Mesendoderm (in vitro differentiated cells): Measurements from ENCODE around the gene SLC35F1.

Source experiments
- DNase-seq: peaks from one replicate; pipeline ENCODE4 v3.0.0; 2013
- H2AK5ac ChIP-seq: 2 replicates; pipeline ENCODE4 v1.6.1; 2013; ENCODE audit warnings: low read length, inconsistent platforms
- H2BK120ac ChIP-seq: 2 replicates; pipeline ENCODE4 v1.6.1; 2013; ENCODE audit warnings: low read depth, mild to moderate bottlenecking, low read length, moderate library complexity, mixed read lengths
- H2BK15ac ChIP-seq: replicated peaks from 2 replicates; pipeline ENCODE4 v1.6.1; 2013; ENCODE audit warnings: low read depth, mild to moderate bottlenecking, moderate library complexity
- H2BK5ac ChIP-seq: 2 replicates; pipeline ENCODE4 v1.6.1; 2013; ENCODE audit warnings: low read length, inconsistent platforms
- H3K18ac ChIP-seq: 2 replicates; pipeline ENCODE4 v1.6.1; 2013; ENCODE audit warnings: mild to moderate bottlenecking, low read length, mixed read lengths
- H3K23ac ChIP-seq: one replicate; pipeline ENCODE4 v1.6.1; 2013; ENCODE audit warnings: low read length
- H3K27ac ChIP-seq: 2 replicates; pipeline ENCODE4 v1.5.1; 2013; ENCODE audit warnings: low read depth, mild to moderate bottlenecking, inconsistent platforms, low read length, moderate library complexity
- H3K27me3 ChIP-seq: 2 replicates; pipeline ENCODE4 v1.6.1; 2013; ENCODE audit warnings: low read length, control low read depth, mild to moderate bottlenecking, inconsistent platforms; ENCODE audit not compliant: insufficient read depth, poor library complexity
- H3K36me3 ChIP-seq: 2 replicates; pipeline ENCODE4 v1.6.1; 2013; ENCODE audit warnings: low read length, inconsistent platforms; ENCODE audit not compliant: control insufficient read depth, insufficient read depth
- H3K4ac ChIP-seq: one replicate; pipeline ENCODE4 v1.6.1; 2013; ENCODE audit warnings: low read depth, mild to moderate bottlenecking, low read length, moderate library complexity
- H3K4me1 ChIP-seq: 2 replicates; pipeline ENCODE4 v1.6.1; 2013; ENCODE audit warnings: low read depth, low read length, inconsistent platforms; ENCODE audit not compliant: control insufficient read depth
- H3K4me2 ChIP-seq: 2 replicates; pipeline ENCODE4 v1.6.1; 2013; ENCODE audit warnings: low read length
- H3K4me3 ChIP-seq: 2 replicates; pipeline ENCODE4 v1.5.1; 2013; ENCODE audit warnings: mild to moderate bottlenecking, low read length
- H3K56ac ChIP-seq: one replicate; pipeline ENCODE4 v1.6.1; 2013; ENCODE audit warnings: low read length
- H3K79me1 ChIP-seq: 2 replicates; pipeline ENCODE4 v1.6.1; 2013; ENCODE audit warnings: low read length, inconsistent platforms
- H3K79me2 ChIP-seq: 2 replicates; pipeline ENCODE4 v1.6.1; 2013; ENCODE audit warnings: mild to moderate bottlenecking, low read length; ENCODE audit not compliant: control insufficient read depth, insufficient read depth
- H3K9ac ChIP-seq: 2 replicates; pipeline ENCODE4 v1.6.1; 2013; ENCODE audit warnings: low read length, inconsistent platforms
- H4K5ac ChIP-seq: one replicate; pipeline ENCODE4 v1.6.1; 2013; ENCODE audit warnings: low read length
- H4K8ac ChIP-seq: one replicate; pipeline ENCODE4 v1.6.1; 2013; ENCODE audit warnings: low read depth, mild to moderate bottlenecking, control low read depth, low read length, moderate library complexity
- WGBS: extraction: QIAGEN DNeasy Blood & Tissue Kit; methylation state at CpG from one replicate; pipeline ENCODE4 v1.1.7; 2013; ENCODE audit warnings: low lambda C conversion rate, missing lambda C conversion rate; ENCODE audit not compliant: insufficient coverage; ENCODE audit errors: extremely low coverage; 5-methylcytosine and 5-hydroxymethylcytosine counted together

SLC35F1 gene

GRCh38 chr6:118198746-118199145, 291.7 kb downstream of the SLC35F1 start:
- H3K27me3 ChIP-seq = no peaks in the 10 kb centered on the region
- no peak overlapping the region for H3K4me2 ChIP-seq
- no peak overlapping the region for H4K8ac ChIP-seq
- H3K56ac ChIP-seq = no peak overlapping the region
- H3K79me1 ChIP-seq = no peaks in the 10 kb centered on the region
- no peak overlapping the region for H2BK120ac ChIP-seq
- H3K18ac ChIP-seq = peak overlapping the region; percentile 28
- no peak overlapping the region for H3K4me3 ChIP-seq
- no peaks in the 10 kb centered on the region for H3K36me3 ChIP-seq
- no peak overlapping the region for H3K9ac ChIP-seq
- H2BK5ac ChIP-seq = no peak overlapping the region
- H4K5ac ChIP-seq = no peak overlapping the region
- no peak for DNase-seq
- no peak overlapping the region for H3K23ac ChIP-seq
- H3K4me1 ChIP-seq = no peaks in the 10 kb centered on the region
- WGBS = no CpG with 5 or more reads among the region's 1 CpG
- H3K27ac ChIP-seq = no peak overlapping the region
- no peak overlapping the region for H2BK15ac ChIP-seq
- H3K79me2 ChIP-seq = no peaks in the 10 kb centered on the region
- no peak overlapping the region for H3K4ac ChIP-seq
- no peak overlapping the region for H2AK5ac ChIP-seq

- H3K79me1 ChIP-seq = no peaks in the 10 kb centered on the region
- WGBS = no CpG with 5 or more reads among the region's 1 CpG
- DNase-seq = no peak
Measured at GRCh38 chr6:118200160-118200559, 293.1 kb downstream of the SLC35F1 start.

GRCh38 chr6:118202517-118202916, 295.5 kb downstream of the SLC35F1 start:
- H2AK5ac ChIP-seq = no peak overlapping the region
- H3K23ac ChIP-seq = no peak overlapping the region
- H2BK5ac ChIP-seq = no peak overlapping the region
- no peaks in the 10 kb centered on the region for H3K36me3 ChIP-seq
- H3K4me2 ChIP-seq = no peak overlapping the region
- no peak overlapping the region for H3K9ac ChIP-seq
- no peak overlapping the region for H3K56ac ChIP-seq
- no peak overlapping the region for H2BK15ac ChIP-seq
- no peak overlapping the region for H4K8ac ChIP-seq
- no peak overlapping the region for H2BK120ac ChIP-seq
- no peak overlapping the region for H3K4ac ChIP-seq
- no peak overlapping the region for H4K5ac ChIP-seq
- no peak overlapping the region for H3K4me3 ChIP-seq
- no peaks in the 10 kb centered on the region for H3K79me2 ChIP-seq
- no peak overlapping the region for H3K27ac ChIP-seq
- H3K27me3 ChIP-seq = no peaks in the 10 kb centered on the region
- no CpG with 5 or more reads among the region's 1 CpG for WGBS
- H3K79me1 ChIP-seq = no peaks in the 10 kb centered on the region
- DNase-seq = no peak
- H3K4me1 ChIP-seq = peaks cover 3% of the 10 kb centered on the region
- H3K18ac ChIP-seq = no peak overlapping the region

More at GRCh38 chr6:118200160-118200559, 293.1 kb downstream of the SLC35F1 start:
- Histone ChIP-seq H3K9ac (no peak overlapping the region), H3K23ac (no peak overlapping the region), H2BK120ac (no peak overlapping the region), H3K27me3 (no peaks in the 10 kb centered on the region), H3K18ac (no peak overlapping the region), H3K56ac (no peak overlapping the region), H3K4me3 (no peak overlapping the region), H2BK15ac (no peak overlapping the region), H3K36me3 (no peaks in the 10 kb centered on the region), H3K79me2 (no peaks in the 10 kb centered on the region), H3K4me2 (no peak overlapping the region), H2AK5ac (no peak overlapping the region), H3K4ac (no peak overlapping the region), H3K4me1 (no peaks in the 10 kb centered on the region), H4K8ac (no peak overlapping the region), H4K5ac (no peak overlapping the region), H3K27ac (no peak overlapping the region), H2BK5ac (no peak overlapping the region)

- no peaks in the 10 kb centered on the region for H3K36me3 ChIP-seq
- H3K23ac ChIP-seq = no peak overlapping the region
- peaks cover 3% of the 10 kb centered on the region for H3K4me1 ChIP-seq
- no peak overlapping the region for H3K4me3 ChIP-seq
- H3K4ac ChIP-seq = no peak overlapping the region
- no peak overlapping the region for H4K5ac ChIP-seq
- H3K79me2 ChIP-seq = no peaks in the 10 kb centered on the region
- H2BK5ac ChIP-seq = no peak overlapping the region
- no peak overlapping the region for H3K4me2 ChIP-seq
- no peaks in the 10 kb centered on the region for H3K27me3 ChIP-seq
- H3K56ac ChIP-seq = no peak overlapping the region
- no peaks in the 10 kb centered on the region for H3K79me1 ChIP-seq
- H4K8ac ChIP-seq = no peak overlapping the region
- no peak for DNase-seq
- no peak overlapping the region for H3K27ac ChIP-seq
- no peak overlapping the region for H3K18ac ChIP-seq
- no peak overlapping the region for H2BK15ac ChIP-seq
- H2AK5ac ChIP-seq = no peak overlapping the region
- no peak overlapping the region for H3K9ac ChIP-seq
- H2BK120ac ChIP-seq = no peak overlapping the region
Measured at GRCh38 chr6:118203545-118203944, 296.5 kb downstream of the SLC35F1 start.

- Histone ChIP-seq H3K23ac (no peak overlapping the region), H3K79me2 (no peaks in the 10 kb centered on the region), H3K56ac (no peak overlapping the region), H3K79me1 (no peaks in the 10 kb centered on the region), H3K4me3 (no peak overlapping the region), H2BK120ac (no peak overlapping the region), H2BK15ac (no peak overlapping the region), H3K9ac (no peak overlapping the region), H3K18ac (no peak overlapping the region), H2BK5ac (no peak overlapping the region), H3K27ac (no peak overlapping the region), H3K27me3 (no peaks in the 10 kb centered on the region), H4K5ac (no peak overlapping the region), H3K4ac (no peak overlapping the region), H3K4me2 (no peak overlapping the region), H3K4me1 (peaks cover 5% of the 10 kb centered on the region), H4K8ac (no peak overlapping the region), H3K36me3 (no peaks in the 10 kb centered on the region), H2AK5ac (no peak overlapping the region)
- WGBS = no CpG with 5 or more reads among the region's 1 CpG
- no peak for DNase-seq
Measured at GRCh38 chr6:118206221-118206620, 299.2 kb downstream of the SLC35F1 start.

- no peak overlapping the region for H2BK5ac ChIP-seq
- H3K4me2 ChIP-seq = no peak overlapping the region
- H2BK120ac ChIP-seq = no peak overlapping the region
- DNase-seq = no peak
- WGBS = no CpG with 5 or more reads among the region's 10 CpGs
- no peak overlapping the region for H3K56ac ChIP-seq
- no peak overlapping the region for H3K18ac ChIP-seq
- no peaks in the 10 kb centered on the region for H3K27me3 ChIP-seq
- peaks cover 5% of the 10 kb centered on the region for H3K4me1 ChIP-seq
- no peak overlapping the region for H3K23ac ChIP-seq
- H3K27ac ChIP-seq = no peak overlapping the region
- H2BK15ac ChIP-seq = no peak overlapping the region
- H2AK5ac ChIP-seq = no peak overlapping the region
- no peak overlapping the region for H3K4me3 ChIP-seq
- H3K36me3 ChIP-seq = no peaks in the 10 kb centered on the region
- H4K8ac ChIP-seq = no peak overlapping the region
- no peaks in the 10 kb centered on the region for H3K79me2 ChIP-seq
- no peaks in the 10 kb centered on the region for H3K79me1 ChIP-seq
- H3K4ac ChIP-seq = no peak overlapping the region
- H3K9ac ChIP-seq = no peak overlapping the region
- no peak overlapping the region for H4K5ac ChIP-seq
Measured at GRCh38 chr6:118207947-118208346, 300.9 kb downstream of the SLC35F1 start.
